Renal pelvis (tissue), 4 donors: Measurements from ENCODE around the gene FEN1. TPM values are rescaled to one million over a fixed set of nuclear protein-coding genes. Genes with fewer than 3 reads are reported as not detected.

Experiments used
- DNase-seq: peaks from one replicate; pipeline ENCODE4 v3.0.0-alpha.2; 2013
- polyA plus RNA-seq, 3 donors: library from polyadenylated mRNA; unstranded; fragments of 120-200 nt; gene quantifications; one replicate each; pipeline ENCODE4 v1.2.1, GENCODE V29; 2013; ENCODE audit not compliant: insufficient read length in 3 of 3

Gene FEN1
- polyA plus RNA-seq, 3 donors = 37.3 to 47.6 (median 38.9) TPM

DNA sequence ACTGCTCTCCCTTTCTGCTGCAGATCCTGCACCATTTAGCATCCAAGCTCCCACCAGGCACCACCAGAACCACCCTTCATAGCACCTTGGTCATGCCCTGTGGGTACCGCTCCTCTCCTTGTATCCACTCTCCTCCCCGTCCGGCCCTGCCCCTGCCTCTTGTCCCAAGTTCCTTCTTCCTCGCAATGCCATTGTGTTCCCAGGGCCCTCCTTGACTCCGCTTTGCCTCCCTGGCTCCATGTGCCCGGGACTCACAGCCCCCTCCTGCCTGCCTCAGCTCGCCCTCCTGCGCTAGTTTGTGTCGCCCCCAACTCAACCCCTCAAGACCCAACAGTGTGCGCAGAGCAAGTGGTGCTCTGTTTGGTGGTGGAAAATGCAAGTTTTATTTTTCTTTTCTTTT lies 46.2 kb downstream of the FEN1 start:
- DNase-seq = no peak

DNA sequence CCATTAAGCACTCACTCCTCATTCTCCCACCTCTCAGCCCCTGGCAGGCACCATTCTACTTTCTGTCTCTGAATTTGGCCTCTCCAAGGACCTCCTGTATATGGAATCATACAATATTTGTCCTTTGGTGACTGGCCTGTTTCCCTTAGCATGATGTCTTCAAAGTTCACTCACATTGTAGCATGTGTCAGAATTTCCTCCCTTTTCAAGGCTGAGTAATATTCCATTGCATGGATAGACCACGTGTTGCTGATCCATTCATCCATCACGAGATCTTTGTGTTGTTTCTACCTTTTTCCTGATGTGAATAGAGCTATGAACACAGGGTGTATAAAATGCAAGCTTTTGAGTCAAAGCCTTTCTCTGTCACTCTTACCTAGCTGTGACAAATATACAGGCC lies 47.0 kb downstream of the FEN1 start:
- no peak for DNase-seq

DNA sequence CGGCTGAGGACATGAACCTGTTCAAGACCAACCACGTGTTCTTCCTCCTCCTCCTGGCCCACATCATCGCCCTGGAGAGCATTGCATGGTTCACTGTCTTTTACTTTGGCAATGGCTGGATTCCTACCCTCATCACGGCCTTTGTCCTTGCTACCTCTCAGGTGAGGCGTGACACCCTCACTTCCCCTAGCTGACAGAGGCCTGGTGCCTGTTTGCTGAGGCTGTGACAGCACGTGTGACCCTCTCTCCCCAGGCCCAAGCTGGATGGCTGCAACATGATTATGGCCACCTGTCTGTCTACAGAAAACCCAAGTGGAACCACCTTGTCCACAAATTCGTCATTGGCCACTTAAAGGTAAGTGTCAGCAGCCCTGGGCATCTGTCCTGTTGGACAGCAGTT lies 47.7 kb downstream of the FEN1 start:
- no peak for DNase-seq

DNA sequence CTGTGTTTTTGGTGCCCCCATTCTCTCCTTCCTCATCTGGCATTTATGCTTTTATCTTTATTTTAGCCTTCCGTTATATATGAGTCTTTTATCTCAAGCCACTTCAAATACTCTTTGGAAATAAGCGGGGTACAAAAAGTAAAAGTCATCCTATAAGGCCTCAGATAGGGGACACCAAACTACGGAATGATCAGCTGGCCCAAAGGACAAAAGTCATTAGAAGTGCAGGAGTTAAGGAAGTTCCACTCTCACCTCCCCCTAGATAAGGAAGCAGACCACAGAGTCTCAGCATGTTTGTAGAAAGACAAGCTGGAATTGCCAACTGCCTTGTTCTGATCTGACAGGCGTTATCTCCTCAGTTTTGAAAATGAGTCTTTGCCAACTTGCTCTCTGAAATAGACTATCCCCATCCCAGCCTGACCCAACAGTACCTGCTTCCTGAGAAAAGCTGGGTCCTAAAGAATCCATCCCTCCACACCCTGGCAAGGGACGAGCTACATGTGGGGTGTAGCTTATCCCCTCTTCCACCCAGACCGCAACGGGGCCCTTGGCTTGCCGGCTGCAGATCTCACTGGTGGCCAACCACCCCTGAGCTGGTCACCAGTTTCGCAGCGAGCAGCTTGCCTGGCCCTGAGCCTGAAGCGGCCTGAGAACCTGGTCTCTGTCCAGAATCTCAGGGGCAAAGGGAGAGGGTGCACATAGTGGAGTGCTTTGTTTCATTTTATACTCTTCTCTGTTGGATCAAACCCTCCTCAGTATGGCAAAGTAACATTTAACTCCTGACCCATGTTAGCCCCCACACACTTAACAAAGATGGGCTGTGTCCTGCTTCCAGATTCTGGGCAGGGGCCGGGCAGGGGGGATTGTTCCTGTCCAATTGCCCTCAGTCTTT lies 49.2 kb downstream of the FEN1 start:
- DNase-seq = no peak

DNA sequence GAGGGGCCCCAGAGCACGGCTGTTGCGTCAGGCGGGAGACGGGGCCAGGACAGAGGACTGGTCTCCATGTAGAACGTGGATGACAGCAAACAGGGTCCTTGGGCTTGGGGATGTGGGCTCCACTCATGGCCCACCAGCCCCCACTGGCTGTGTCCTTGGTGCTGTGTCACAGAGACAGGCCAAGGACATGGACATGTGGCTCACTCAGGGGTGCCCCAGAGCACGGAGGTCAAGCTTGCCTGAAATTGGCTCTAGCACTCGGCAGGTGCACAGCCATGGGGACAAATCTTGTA lies 49.8 kb downstream of the FEN1 start:
- DNase-seq = no peak

DNA sequence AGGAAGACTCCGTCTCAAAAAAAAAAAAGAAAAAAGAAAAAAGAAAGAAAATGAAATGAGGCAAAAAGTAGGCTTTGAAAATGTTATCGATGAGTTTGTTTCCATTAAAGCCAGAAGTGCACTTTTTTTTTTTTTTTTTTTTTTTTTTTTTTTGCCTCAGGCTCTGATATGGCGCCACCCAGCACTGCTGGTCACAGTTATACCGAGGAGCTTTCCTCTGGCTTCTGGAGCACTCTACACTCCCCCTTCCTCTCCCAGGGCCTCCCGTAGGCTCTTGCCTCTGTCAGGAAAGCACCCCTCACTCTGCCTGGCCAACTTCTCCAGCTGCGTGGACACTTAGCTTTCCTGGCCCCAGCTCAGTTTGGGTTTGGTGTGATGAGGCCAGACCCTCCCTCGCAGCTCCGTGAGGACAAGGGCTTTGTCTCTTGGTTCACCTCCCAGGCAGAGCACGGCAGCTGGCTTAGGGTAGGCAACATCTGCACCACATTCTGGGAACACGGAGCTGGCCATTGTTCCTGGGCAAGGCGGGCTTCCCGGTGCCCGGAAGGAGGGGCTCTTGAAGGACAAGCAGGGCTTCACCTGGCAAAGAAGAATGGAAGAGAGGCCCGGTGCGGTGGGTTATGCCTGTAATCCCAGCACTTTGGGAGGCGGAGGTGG lies 52.3 kb downstream of the FEN1 start:
- no peak for DNase-seq

DNA sequence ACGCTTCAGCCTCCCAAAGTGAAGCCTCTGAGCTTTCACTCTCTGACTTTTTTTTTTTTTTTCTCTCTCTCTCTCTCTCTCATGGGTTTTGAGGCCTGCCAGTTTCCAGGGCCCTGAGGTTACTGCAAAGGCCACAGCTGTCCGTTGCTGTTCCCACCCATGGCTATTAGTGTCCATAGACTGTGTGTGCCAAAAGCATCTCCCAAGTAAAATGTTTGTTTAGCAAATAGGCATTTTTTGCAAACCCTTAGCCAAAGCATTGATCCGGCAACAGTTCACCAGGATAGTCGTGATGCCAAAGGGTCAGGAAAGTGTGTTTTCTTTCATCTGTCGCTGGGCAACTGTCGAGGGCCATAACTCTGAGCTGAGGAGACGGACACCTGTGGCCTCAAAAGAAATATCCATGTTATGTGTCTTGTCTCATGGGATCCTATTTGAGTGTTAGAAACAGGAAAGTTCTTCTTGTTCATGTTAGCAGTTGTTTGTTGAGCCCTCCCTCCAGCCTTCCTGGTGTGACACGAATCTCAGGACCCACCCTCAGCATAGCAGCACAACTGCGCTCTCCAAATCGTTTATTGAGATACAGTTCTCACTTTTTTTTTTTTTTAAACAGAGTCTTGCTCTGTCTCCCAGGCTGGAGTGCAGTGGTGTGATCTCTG lies 53.8 kb downstream of the FEN1 start:
- no peak for DNase-seq

Other genes with a start within 250 kb of the FEN1 start
- 1 to 10 TPM; 5.0 to 6.5 (median 5.0) TPM for gene SYT7, start 211.8 kb upstream of the FEN1 start, polyA plus RNA-seq
- 1 to 10 TPM; 4.5 to 5.6 (median 4.8) TPM for gene DAGLA, start 112.5 kb upstream of the FEN1 start, polyA plus RNA-seq
- 10 to 100 TPM; 23.7 to 30.0 (median 28.2) TPM for gene MYRF, start 40.3 kb upstream of the FEN1 start, polyA plus RNA-seq
- gene TMEM258, start 312 bp upstream of the FEN1 start, polyA plus RNA-seq = 100 to 1,000 TPM; 165 to 180 (median 167) TPM
- gene FADS1, start 24.1 kb downstream of the FEN1 start, polyA plus RNA-seq = 10 to 100 TPM; 45.9 to 53.5 (median 46.5) TPM
- gene FADS2, start 35.4 kb downstream of the FEN1 start, polyA plus RNA-seq = 100 to 1,000 TPM; 105 to 148 (median 111) TPM
- 10 to 100 TPM; 16.7 to 22.2 (median 20.0) TPM for gene FADS3, start 98.6 kb downstream of the FEN1 start, polyA plus RNA-seq
- 10 to 100 TPM; 24.2 to 31.3 (median 27.1) TPM for gene RAB3IL1, start 124.7 kb downstream of the FEN1 start, polyA plus RNA-seq
- gene BEST1, start 157.4 kb downstream of the FEN1 start, polyA plus RNA-seq = 1 to 10 TPM; 5.1 to 6.3 (median 5.3) TPM
- gene FTH1, start 174.7 kb downstream of the FEN1 start, polyA plus RNA-seq = 1,000 to 10,000 TPM; 2,137 to 2,536 (median 2,180) TPM